GM18870 (cell line): ENCODE results near the gene PITX3.

Source experiments
- ATAC-seq: cut with Tn5 transposase; IDR thresholded peaks from one replicate; pipeline ENCODE4 v1.9.1; 2021; ENCODE audit warnings: moderate library complexity; ENCODE audit not compliant: unreplicated experiment

Gene PITX3

DNA sequence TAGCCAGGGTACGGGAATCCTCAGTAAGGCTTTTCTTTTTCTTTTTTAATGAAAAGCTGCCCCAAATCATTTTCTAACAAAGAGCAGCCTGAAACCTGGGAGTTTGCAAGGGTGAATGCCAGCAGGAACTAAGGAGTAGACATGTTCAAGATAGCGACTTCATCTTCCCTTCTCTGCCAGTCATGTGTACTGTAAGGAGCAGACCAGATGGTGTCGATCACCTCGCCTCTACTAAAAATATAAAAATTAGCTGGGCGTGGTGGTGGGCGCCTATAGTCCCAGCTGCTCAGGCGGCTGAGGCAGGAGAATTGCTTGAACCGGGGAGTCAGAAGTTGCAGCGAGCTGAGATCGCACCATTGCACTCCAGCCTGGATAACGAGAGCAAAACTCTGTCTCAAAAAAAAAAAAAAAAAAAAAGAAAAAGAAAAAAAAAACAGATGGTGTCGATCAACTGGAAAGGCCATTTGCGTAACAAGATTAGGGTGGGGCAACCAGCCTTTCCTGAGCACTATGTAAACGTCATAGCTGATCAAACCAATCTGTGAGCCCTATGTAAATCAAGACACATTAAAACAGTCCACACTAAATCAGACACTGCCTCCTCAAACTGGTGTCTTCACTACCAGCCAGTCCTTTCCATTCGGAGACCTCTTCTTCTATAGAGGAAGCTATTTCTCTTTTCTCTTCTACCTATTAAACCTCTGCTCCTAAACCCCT lies 55.3 kb downstream of the PITX3 start:
- no peak for ATAC-seq

DNA sequence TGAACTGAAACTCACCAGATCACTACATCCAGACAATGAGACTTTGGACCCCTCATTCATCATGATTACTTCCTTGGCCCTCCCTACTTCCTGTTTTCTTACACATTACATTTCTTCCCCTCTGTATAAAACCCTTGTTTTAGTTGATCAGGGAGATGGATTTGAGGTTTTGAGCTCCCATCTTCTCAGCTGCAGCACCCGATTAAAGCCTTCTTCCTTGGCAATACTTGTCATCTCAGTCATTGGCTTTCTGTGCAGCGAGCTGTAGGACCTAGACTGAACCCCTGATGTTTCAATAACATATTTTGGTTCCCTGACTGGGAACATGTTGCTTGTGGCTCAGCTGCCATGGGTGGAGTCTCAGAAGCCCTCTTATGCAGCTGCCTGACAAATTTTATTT lies 56.0 kb downstream of the PITX3 start:
- ATAC-seq, result no peak

DNA sequence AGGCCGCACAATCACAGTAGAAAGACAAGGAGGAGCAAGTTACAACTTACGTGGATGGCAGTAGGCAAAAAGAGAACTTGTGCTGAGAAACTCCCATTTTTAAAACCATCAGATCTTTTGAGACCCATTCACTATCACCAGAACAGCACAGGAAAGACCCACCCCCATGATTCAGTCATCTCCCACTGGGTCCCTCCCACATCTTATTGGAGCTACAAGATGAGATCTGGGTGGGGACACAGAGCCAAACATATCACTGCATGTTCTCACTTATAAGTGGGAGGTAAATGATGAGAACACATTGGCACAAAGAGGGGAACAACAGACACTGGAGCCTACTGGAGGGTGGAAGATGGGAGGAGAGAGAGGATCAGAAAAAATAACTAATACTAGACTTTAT lies 56.7 kb downstream of the PITX3 start:
- ATAC-seq, result no peak
